Mesothelial cell of epicardium (in vitro differentiated cells): ENCODE measurements around the gene MIPOL1. TPM values are rescaled to one million over a fixed set of nuclear protein-coding genes. Genes with fewer than 3 reads are reported as not detected.

Experiments
- DNase-seq, 2 experiments: peaks; one replicate each; pipeline ENCODE4 v3.0.0; 2021; ENCODE audit warnings: low spot score in 2 of 2; ENCODE audit not compliant: unreplicated experiment in 2 of 2
- H3K27ac Mint-ChIP-seq: 2 replicates; pipeline ENCODE4 v1.8.0; 2021; ENCODE audit warnings: mixed read lengths
- H3K27me3 Mint-ChIP-seq: 2 replicates; pipeline ENCODE4 v1.8.0; 2021; ENCODE audit warnings: low read depth, mixed read lengths
- H3K36me3 Mint-ChIP-seq: 2 replicates; pipeline ENCODE4 v1.8.0; 2021; ENCODE audit warnings: mixed read lengths
- H3K4me1 Mint-ChIP-seq: 2 replicates; pipeline ENCODE4 v1.8.0; 2021; ENCODE audit warnings: mixed read lengths
- H3K4me3 Mint-ChIP-seq: 2 replicates; pipeline ENCODE4 v1.8.0; 2021; ENCODE audit warnings: mild to moderate bottlenecking, moderate library complexity, mixed read lengths
- H3K9me3 Mint-ChIP-seq: 2 replicates; pipeline ENCODE4 v1.8.0; 2021; ENCODE audit warnings: mixed read lengths
- total RNA-seq: library from RNA; stranded (reverse); gene quantifications from 3 replicates; pipeline ENCODE4 v1.2.1, GENCODE V29; 2021
- TF ChIP-seq, protein P1 (sequence below): fragments of 200-600 bp; sonication (generic); IDR thresholded peaks from one replicate; pipeline ENCODE4 v1.5.0; 2021; ENCODE audit warnings: antibody characterized with exemption; ENCODE audit not compliant: unreplicated experiment

The MIPOL1 gene
- total RNA-seq, 1 donor from 2014 or later = 28.4 TPM

DNA sequence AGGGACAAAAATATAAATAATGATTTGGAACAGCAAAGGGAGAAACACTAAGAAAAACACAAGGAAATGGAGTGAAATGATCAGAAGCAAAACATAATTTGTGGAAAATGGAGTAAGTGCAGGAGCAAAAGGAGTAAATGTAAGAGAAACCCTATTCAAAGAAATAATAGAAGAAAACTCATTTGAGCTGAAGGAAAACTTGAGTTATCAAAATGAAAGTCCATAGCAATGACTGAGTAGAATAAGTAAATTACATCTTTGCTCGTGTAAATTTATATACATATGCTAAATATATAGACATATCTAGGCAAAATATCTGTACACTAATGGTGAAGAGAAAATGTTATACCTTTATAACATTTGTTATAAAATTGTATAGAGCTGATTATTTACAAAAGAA, 203.4 kb downstream of the MIPOL1 start:
- TF ChIP-seq, protein P1, sequence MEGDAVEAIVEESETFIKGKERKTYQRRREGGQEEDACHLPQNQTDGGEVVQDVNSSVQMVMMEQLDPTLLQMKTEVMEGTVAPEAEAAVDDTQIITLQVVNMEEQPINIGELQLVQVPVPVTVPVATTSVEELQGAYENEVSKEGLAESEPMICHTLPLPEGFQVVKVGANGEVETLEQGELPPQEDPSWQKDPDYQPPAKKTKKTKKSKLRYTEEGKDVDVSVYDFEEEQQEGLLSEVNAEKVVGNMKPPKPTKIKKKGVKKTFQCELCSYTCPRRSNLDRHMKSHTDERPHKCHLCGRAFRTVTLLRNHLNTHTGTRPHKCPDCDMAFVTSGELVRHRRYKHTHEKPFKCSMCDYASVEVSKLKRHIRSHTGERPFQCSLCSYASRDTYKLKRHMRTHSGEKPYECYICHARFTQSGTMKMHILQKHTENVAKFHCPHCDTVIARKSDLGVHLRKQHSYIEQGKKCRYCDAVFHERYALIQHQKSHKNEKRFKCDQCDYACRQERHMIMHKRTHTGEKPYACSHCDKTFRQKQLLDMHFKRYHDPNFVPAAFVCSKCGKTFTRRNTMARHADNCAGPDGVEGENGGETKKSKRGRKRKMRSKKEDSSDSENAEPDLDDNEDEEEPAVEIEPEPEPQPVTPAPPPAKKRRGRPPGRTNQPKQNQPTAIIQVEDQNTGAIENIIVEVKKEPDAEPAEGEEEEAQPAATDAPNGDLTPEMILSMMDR = no peak
- DNase-seq = no peak
- Mint-ChIP-seq H3K4me3 (no peak overlapping the region), H3K4me1 (peaks cover 8% of the 10 kb centered on the region), H3K27ac (no peak overlapping the region), H3K27me3 (no peaks in the 10 kb centered on the region), H3K9me3 (peaks cover 23% of the 10 kb centered on the region), H3K36me3 (peaks cover 23% of the 10 kb centered on the region)

DNA sequence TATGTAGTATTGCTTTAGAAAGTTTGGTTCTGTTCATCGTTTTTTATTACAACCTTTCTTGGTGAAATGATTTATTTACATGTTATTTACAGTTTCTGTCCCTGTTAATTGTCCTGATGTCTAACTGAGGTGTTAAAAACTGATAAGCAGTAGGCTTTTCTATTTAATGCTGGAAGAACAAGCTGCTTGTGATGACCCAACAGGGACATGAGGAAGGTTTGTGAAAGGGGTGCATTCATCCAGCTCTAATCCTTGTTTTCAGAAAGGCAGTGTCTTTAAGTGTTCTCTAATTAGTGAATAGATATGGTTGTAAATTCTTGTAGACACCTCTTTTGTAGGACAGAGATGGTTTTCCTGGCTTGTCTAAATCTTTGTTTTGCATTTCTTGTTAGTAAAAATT, 205.9 kb downstream of the MIPOL1 start:
- Mint-ChIP-seq H3K36me3 (peaks cover 9% of the 10 kb centered on the region), H3K27me3 (no peaks in the 10 kb centered on the region), H3K9me3 (peaks cover 14% of the 10 kb centered on the region), H3K27ac (no peak overlapping the region), H3K4me1 (peaks cover 8% of the 10 kb centered on the region), H3K4me3 (no peak overlapping the region)
- TF ChIP-seq, protein P1 = no peak
- no peak for DNase-seq

DNA sequence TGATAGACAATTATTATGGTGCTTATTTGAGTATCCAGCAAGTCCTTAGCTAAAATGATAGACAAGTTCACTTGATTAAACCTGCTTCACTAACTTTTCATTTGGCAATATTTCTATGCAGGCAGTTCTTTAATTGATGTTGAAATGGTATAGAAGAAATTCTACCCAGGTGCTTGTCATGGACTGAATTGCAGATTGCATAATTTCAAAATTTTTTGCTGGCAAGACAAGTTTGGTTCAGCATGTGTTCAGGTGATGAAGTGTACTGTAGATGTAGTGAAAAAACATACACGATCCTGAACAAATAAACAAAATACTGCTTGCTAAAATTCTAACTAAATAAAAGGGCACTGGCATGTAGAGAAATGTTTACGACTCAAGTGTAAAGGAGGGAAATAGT, 208.4 kb downstream of the MIPOL1 start:
- TF ChIP-seq, protein P1 = no peak
- no peak for DNase-seq
- Mint-ChIP-seq H3K27ac (no peak overlapping the region), H3K27me3 (no peaks in the 10 kb centered on the region), H3K4me3 (no peak overlapping the region), H3K36me3 (no peaks in the 10 kb centered on the region), H3K9me3 (peaks cover under 1% of the 10 kb centered on the region), H3K4me1 (peaks cover 4% of the 10 kb centered on the region)

DNA sequence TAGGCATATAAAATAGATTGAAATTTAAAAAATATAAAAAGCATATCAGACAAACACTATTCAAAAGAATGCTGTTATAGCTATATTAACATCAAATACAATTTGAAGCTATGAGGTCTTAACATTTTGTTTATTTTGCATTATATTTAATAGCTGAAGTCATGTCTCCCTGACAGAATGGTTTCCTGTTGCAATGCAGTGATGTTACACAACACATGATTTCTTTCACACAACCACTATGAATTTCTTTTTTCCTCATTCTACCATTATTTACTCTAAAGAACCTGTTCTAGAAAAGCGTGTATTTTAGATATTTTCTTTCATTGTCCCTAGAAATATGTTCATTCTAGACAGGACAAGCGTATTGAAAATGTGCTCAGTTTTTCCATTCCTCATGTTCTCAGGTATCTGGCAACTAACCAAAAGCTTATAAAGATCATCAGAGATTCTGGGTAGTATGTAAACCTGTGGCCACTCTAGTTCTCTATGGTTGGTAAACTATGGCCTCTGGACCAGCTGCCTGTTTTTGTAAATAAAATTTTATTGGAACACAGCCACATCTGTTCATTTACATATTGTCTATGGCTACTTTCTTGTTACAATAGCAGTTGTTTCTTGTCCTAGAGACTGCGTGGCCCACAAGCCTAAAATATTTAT, 213.5 kb downstream of the MIPOL1 start:
- Mint-ChIP-seq H3K9me3 (no peaks in the 10 kb centered on the region), H3K4me3 (no peak overlapping the region), H3K27ac (no peak overlapping the region), H3K36me3 (no peaks in the 10 kb centered on the region), H3K27me3 (no peaks in the 10 kb centered on the region), H3K4me1 (no peaks in the 10 kb centered on the region)
- TF ChIP-seq, protein P1 = no peak
- DNase-seq = no peak

DNA sequence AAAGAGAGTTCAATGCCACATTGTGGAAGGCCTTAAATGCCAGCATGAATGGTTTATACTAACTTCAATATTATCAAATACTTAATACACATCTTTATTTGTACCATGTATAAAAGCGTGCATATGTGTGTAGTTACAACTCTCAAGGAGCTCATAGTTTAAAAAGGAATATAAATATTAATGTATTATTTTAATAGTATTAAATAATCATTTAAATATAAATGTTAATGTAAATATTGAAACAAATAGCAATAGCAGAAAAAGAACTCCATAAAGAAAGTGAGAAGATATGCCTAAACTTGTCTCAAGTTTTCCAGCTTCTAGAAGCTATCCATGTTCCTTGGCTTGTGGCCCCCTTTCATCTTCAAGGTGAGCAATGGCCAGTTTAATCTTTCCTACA, 215.3 kb downstream of the MIPOL1 start:
- H3K36me3 Mint-ChIP-seq = no peaks in the 10 kb centered on the region
- no peak overlapping the region for H3K27ac Mint-ChIP-seq
- no peak overlapping the region for H3K4me3 Mint-ChIP-seq
- no peaks in the 10 kb centered on the region for H3K27me3 Mint-ChIP-seq
- no peaks in the 10 kb centered on the region for H3K4me1 Mint-ChIP-seq
- DNase-seq = no peak
- TF ChIP-seq, protein P1 = no peak
- H3K9me3 Mint-ChIP-seq = no peaks in the 10 kb centered on the region
